DMS114 treated with DMSO at 0.1 percent for 48 hours (cell line): ENCODE data around the gene BAAT.
"Not testable (repeated sequence)": the region's sequence is repeated elsewhere in the genome, so short reads cannot be mapped to it uniquely, and the experiment has no call there.

Experiments
- DNase-seq: peaks from one replicate; lab custom pipeline; 2025; ENCODE audit not compliant: unreplicated experiment; lab: John Stamatoyannopoulos, UW

The BAAT gene

GRCh38 chr9:101365181-101365580 is 19.6 kb downstream of the BAAT start:
- no peak for DNase-seq

GRCh38 chr9:101362450-101362849 is 22.4 kb downstream of the BAAT start:
- DNase-seq: no peak

- DNase-seq: no peak
These were observed 24.2 kb downstream of the BAAT start for GRCh38 chr9:101360647-101361046.

- DNase-seq: no peak
These were observed 25.1 kb downstream of the BAAT start for GRCh38 chr9:101359679-101360078.

- DNase-seq: no peak
These were observed 28.2 kb downstream of the BAAT start for GRCh38 chr9:101356619-101357018.

GRCh38 chr9:101354765-101355708 is 29.8 kb downstream of the BAAT start:
- no peak for DNase-seq

GRCh38 chr9:101354143-101354764 is 30.6 kb downstream of the BAAT start:
- DNase-seq: no peak

- DNase-seq: no peak
These were observed 31.1 kb downstream of the BAAT start for GRCh38 chr9:101353683-101354082.

GRCh38 chr9:101352892-101353463 is 31.8 kb downstream of the BAAT start:
- no peak for DNase-seq

GRCh38 chr9:101350285-101350684 is 34.5 kb downstream of the BAAT start:
- DNase-seq: no peak

GRCh38 chr9:101342595-101342994 is 42.2 kb downstream of the BAAT start:
- DNase-seq: no peak

- no peak for DNase-seq
These were observed 42.8 kb downstream of the BAAT start for GRCh38 chr9:101341958-101342357.

GRCh38 chr9:101337237-101337636 is 47.6 kb downstream of the BAAT start:
- DNase-seq: no peak

GRCh38 chr9:101336091-101336490 is 48.7 kb downstream of the BAAT start:
- no peak for DNase-seq

- no peak for DNase-seq
These were observed 50.7 kb downstream of the BAAT start for GRCh38 chr9:101333926-101334702.

GRCh38 chr9:101333490-101333889 is 51.3 kb downstream of the BAAT start:
- DNase-seq: no peak

GRCh38 chr9:101332362-101332761 is 52.4 kb downstream of the BAAT start:
- no peak for DNase-seq

GRCh38 chr9:101327422-101327909 is 57.3 kb downstream of the BAAT start:
- not testable (repeated sequence) for DNase-seq

GRCh38 chr9:101326501-101326900 is 58.3 kb downstream of the BAAT start:
- no peak for DNase-seq

GRCh38 chr9:101326035-101326434 is 58.8 kb downstream of the BAAT start:
- DNase-seq: no peak

GRCh38 chr9:101325053-101325452 is 59.8 kb downstream of the BAAT start:
- DNase-seq: no peak
